ENCODE data around the gene KLHL25.

GRCh38 chr15:85742186-85742821 lies 52.4 kb downstream of the KLHL25 start:
- no peak for TF ChIP-seq EZH2 (IDR thresholded peaks at IDR 0.05)
- no peak for TF ChIP-seq POLR2AphosphoS5 (IDR thresholded peaks at IDR 0.05; ENCODE audit: borderline replicate concordance, low read depth, low read length)
- TF ChIP-seq FOXP2 (optimal IDR thresholded peaks at IDR 0.05; ENCODE audit: control extremely low read depth, extremely low read length, insufficient read depth) = no peak
